Sigmoid colon (tissue), 4 donors: Measurements from ENCODE around the gene NUDT3.

ENCODE experiments used
- POLR2AphosphoS5 ChIP-seq, 4 donors: sonication (generic); formaldehyde crosslinking; IDR thresholded peaks; one replicate each; pipeline ENCODE4 v1.6.1; 2017; ENCODE audit warnings: antibody characterized with exemption in 4 of 4
- TF ChIP-seq, protein P1 (sequence below), 4 experiments: fragments of 450-650 bp in 3 of 4; fragments of 200-600 bp in 1 of 4; IDR thresholded peaks; one replicate each; pipeline ENCODE4 v1.5.1; 2016 to 2019; ENCODE audit warnings: antibody characterized with exemption in 4 of 4, mild to moderate bottlenecking in 3 of 4, moderate library complexity in 2 of 4

DNA sequence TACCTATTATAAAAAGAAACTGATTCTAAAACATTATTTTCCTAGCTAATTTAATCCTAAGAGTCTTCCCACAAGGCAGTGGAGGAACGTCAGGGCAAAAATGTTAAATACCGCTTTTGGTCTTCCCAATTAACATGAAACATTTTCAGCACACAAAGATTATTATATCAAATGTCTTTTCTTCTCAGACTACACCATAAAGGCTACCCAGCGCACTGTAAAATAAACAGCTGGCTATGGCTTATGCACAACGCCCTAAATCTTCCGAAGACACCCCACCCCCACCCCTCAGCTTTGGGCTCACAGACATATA is 1.0 kb downstream of the NUDT3 start:
- TF ChIP-seq, protein P1, sequence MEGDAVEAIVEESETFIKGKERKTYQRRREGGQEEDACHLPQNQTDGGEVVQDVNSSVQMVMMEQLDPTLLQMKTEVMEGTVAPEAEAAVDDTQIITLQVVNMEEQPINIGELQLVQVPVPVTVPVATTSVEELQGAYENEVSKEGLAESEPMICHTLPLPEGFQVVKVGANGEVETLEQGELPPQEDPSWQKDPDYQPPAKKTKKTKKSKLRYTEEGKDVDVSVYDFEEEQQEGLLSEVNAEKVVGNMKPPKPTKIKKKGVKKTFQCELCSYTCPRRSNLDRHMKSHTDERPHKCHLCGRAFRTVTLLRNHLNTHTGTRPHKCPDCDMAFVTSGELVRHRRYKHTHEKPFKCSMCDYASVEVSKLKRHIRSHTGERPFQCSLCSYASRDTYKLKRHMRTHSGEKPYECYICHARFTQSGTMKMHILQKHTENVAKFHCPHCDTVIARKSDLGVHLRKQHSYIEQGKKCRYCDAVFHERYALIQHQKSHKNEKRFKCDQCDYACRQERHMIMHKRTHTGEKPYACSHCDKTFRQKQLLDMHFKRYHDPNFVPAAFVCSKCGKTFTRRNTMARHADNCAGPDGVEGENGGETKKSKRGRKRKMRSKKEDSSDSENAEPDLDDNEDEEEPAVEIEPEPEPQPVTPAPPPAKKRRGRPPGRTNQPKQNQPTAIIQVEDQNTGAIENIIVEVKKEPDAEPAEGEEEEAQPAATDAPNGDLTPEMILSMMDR (IDR thresholded peaks at IDR 0.05), result no peak
- TF ChIP-seq POLR2AphosphoS5 (IDR thresholded peaks at IDR 0.05), result no peak
